GM18873 (cell line): ENCODE measurements around the gene ACTR10.

Source experiments
- ATAC-seq: cut with Tn5 transposase; IDR thresholded peaks from one replicate; pipeline ENCODE4 v1.9.1; 2021; ENCODE audit warnings: mild to moderate bottlenecking, moderate library complexity, moderate number of reproducible peaks; ENCODE audit not compliant: unreplicated experiment, low FRiP score

Gene ACTR10

GRCh38 chr14:58199726-58200479 lies at the start of gene ACTR10:
Gene ACTR10, plus strand, starts transcription at chr14:58200149. Its CDS starts 69 bp downstream, at chr14:58200218.
- peak; percentile 91 for ATAC-seq

DNA sequence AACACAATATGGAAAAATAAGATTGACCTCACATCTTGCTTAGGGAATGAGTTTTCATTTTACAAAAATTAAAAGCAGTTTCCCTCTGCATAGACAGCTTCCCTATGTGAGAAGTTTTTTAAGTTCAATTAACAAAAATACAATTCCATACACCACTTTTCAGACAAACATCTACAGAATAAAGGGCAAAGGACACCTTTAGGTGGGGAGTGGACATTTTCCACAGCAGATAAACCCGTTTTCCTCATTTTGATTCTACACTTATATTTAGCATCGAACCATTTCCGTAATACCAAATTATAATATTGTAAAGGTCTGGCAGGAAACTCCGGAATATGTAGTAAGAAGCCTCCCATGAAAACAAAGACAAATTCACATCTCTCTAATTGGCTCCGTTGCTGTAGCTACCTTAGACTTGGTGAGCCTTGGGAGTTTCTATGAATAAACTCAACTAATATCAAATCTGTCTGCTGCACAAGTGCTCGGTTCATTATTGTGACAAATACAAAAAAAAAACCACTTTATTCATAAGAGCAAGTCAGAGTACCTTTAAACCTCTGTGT lies 49.6 kb upstream of the ACTR10 start:
- ATAC-seq = no peak

DNA sequence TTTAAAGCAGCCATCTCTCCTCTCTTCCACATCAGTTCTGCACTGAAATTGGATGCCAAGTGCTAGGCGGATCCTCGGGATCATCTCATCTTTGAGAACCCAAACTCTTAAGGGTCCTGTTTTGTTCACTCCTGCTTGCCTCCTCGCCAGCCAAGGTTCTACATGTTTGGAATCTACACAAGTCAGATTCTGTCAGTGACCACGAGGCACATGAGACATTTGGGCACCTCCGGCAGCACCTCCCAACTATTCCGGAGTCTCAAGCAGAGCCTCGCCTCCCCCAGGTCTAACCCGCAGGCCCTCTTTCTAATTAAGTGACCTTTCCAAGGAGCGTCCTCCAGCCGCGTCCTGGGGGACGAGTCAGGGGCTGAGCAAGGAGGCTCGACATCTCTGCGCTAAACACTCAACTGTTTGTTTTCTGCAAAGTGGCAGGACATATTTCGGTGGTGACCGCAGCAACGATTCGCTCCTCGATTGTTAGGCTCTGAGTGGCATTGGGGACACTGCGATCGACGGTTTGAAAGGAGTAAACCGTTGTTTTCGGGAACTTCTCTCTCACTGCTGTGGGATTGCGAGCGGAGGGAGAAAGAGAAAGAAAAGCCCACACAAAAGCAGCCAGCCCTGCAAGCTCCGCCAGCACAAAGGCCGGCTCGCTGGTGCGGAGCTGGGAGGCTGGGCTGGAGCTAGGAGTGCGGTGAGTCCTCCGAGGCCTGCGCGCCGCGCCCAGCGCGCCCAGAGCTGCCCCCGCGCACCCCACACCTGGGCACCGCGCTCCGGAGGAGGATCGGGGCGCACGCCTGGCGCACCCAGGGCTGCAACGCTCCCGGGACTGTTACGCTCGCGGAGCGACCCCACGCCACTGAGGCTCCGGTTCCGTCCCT lies 48.6 kb upstream of the ACTR10 start:
- ATAC-seq = peak; percentile 25

- peak; percentile 87 for ATAC-seq
Observed at GRCh38 chr14:58152014-58152857, 47.7 kb upstream of the ACTR10 start, which contains the start of gene ARMH4. Gene ARMH4, minus strand, starts transcription at chr14:58152213. Its CDS starts 12,855 bp downstream, at chr14:58139358.

GRCh38 chr14:58160561-58160960 lies 39.4 kb upstream of the ACTR10 start:
- no peak for ATAC-seq

GRCh38 chr14:58166005-58166983 lies 33.7 kb upstream of the ACTR10 start:
- no peak for ATAC-seq

- ATAC-seq = no peak
Observed at GRCh38 chr14:58167057-58167456, 32.9 kb upstream of the ACTR10 start.

GRCh38 chr14:58167891-58168290 lies 32.1 kb upstream of the ACTR10 start:
- no peak for ATAC-seq

- peak; percentile 80 for ATAC-seq
Observed at GRCh38 chr14:58171090-58171489, 28.9 kb upstream of the ACTR10 start.

- no peak for ATAC-seq
Observed at GRCh38 chr14:58177125-58177524, 22.8 kb upstream of the ACTR10 start.

DNA sequence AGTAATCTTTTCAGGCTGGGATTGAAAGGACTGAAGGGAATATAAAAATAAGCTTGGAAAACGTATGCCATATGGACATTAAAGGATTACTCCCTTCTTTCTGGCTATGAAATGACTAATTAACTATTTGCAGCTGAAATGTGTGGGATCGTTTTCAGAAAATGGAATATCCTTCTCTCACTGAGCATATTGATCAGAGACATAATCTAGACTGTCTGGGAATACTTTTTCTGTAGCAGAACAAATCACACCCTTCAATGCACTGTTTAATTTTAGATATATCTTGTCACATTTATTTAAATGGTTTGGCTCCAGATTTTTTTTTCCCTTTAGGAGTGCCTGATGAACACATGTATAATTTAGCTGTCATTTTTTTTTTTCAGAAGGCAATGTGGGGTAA lies 10.8 kb upstream of the ACTR10 start:
- no peak for ATAC-seq

DNA sequence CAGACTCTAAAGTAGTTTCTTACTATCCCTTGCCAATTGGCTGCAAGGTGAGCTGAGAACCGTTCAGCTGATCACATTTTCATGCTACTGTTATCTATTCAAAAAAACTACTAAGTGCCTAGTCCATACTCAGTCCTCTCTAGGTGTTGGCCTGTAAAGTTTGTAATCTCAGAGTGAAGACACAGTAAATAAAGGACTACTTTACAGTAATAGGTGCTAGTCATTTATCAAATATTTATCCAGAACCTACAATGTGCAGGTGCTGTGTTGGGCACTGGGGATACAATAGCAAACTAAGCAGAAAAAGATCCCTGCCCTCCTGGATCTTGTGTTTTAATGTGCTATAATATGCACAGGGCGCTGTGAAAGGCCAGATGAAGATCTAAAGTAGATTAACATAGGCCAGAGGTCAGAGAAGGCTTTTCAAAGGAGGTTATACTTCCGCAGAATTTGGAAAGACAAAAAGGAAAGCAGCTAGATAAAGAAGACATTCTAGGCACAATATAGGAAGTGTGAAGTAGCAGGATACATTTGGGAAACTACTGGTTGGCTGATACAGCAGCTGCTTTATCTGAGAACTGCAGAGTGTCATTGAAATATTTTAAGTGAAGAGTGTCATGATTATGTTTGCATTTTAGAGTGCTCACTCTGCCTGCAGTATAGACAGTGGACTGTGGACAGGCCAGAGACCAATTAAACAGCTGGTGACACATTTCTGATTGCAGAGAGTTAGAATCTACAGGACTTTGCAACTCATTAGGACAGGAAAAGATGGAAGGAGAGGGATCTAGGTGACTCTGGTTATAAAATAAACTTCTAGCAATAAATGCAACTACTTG lies 8.0 kb upstream of the ACTR10 start:
- no peak for ATAC-seq

DNA sequence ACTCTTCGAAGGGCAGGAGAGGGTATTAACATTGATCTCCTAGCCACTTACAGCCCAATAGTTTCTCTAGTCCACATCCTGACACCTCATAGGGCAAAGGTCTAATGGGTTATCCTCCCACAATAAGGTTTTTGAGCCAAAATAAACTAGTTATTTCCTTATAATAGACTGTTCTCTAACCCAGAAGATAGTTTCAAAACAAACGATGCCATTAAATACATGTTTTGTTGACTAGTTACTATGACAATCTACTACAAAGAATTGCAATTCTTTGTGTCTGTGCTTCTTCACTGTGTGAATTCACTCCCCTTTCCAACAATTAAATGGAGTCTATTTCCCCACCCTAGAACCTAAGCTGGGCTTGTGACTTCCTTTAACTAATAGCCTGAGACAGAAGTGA lies 6.4 kb upstream of the ACTR10 start:
- ATAC-seq = no peak

GRCh38 chr14:58196198-58196597 lies 3.8 kb upstream of the ACTR10 start:
- no peak for ATAC-seq

GRCh38 chr14:58198086-58198485 lies 1.9 kb upstream of the ACTR10 start:
- no peak for ATAC-seq

- peak; percentile 12 for ATAC-seq
Observed at GRCh38 chr14:58200480-58200841, 512 bp downstream of the ACTR10 start.

GRCh38 chr14:58200846-58201245 lies 897 bp downstream of the ACTR10 start:
- ATAC-seq = no peak

DNA sequence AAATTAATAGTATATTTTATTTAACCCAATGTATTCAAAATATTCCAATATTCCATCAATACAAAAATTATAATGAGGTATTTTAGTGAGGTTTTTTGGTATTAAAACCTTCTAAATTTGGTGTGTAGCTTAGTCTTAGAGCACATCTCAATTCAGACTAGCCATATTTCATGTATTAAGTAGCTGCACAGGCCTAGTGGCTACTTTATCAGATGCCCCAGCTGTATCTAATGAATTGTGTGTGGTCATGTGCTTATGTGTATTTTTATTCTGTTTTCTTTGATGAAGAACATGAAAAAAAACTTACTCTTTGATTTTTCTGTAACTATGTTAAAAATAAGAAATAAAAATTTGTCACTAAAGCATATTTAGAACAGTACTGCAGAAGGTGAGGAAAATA lies 13.2 kb downstream of the ACTR10 start:
- ATAC-seq = no peak
